Endothelial cell of umbilical vein (primary cell): ENCODE measurements around the gene C17orf58. TPM values are rescaled to one million over a fixed set of nuclear protein-coding genes. Genes with fewer than 3 reads are reported as not detected.
"Not testable (repeated sequence)": the region's sequence is repeated elsewhere in the genome, so short reads cannot be mapped to it uniquely, and the experiment has no call there.

Experiments used
- BruUV-seq: library from RNA; stranded (reverse); fragments of 400-500 nt; replicated peaks from 2 replicates; lab custom pipeline; 2021; lab: Mats Ljungman, UMichigan
- CTCF ChIA-PET: fragments of 300-600, 350-600 bp; sonication (Branson Sonifier 250); formaldehyde crosslinking; loops from one replicate; lab custom pipeline; 2021; ENCODE audit warnings: antibody characterized with exemption, inconsistent platforms; lab: Charles Lee
- POLR2A ChIA-PET: fragments of 300-600, 350-600 bp; sonication (Branson Sonifier 250); formaldehyde crosslinking; loops from one replicate; lab custom pipeline; 2021; ENCODE audit warnings: antibody characterized with exemption, inconsistent platforms; lab: Charles Lee
- DNase-seq: peaks from one replicate; pipeline ENCODE4 v3.0.0-alpha.2; 2011; ENCODE audit warnings: low read depth, low spot score
- FAIRE-seq: peaks from 2 replicates; lab custom pipeline; 2011; peaks lifted over from hg19 to GRCh38; lab: Jason Lieb, UNC
- H2AFZ ChIP-seq: 2 replicates; pipeline ENCODE4 v1.6.0; 2012; ENCODE audit warnings: low read depth, low read length, control low read depth, inconsistent platforms
- H3K27ac ChIP-seq: 2 replicates; pipeline ENCODE4 v1.5.1; 2011; ENCODE audit warnings: low read depth, mild to moderate bottlenecking, control low read depth, low read length, moderate library complexity; ENCODE audit not compliant: insufficient read depth
- H3K27me3 ChIP-seq, 2 experiments: 2 replicates each; pipeline versions ENCODE4 v1.6.0 to v1.6.1; 2011; ENCODE audit warnings: low read length in 2 of 2, mixed read lengths in 1 of 2; ENCODE audit not compliant: control insufficient read depth in 2 of 2, insufficient read depth in 2 of 2
- H3K36me3 ChIP-seq, 2 experiments: 2 replicates in 1 of 2; 3 replicates in 1 of 2; pipeline ENCODE4 v1.5.1; 2011; ENCODE audit warnings: low read length in 2 of 2, mild to moderate bottlenecking in 1 of 2, moderate library complexity in 1 of 2; ENCODE audit not compliant: control insufficient read depth in 2 of 2, insufficient read depth in 2 of 2; ENCODE audit errors: extremely low read depth in 1 of 2
- H3K4me1 ChIP-seq: 3 replicates; pipeline ENCODE4 v1.5.1; 2011; ENCODE audit warnings: mild to moderate bottlenecking, low read length; ENCODE audit not compliant: control insufficient read depth, insufficient read depth; ENCODE audit errors: extremely low read depth
- H3K4me2 ChIP-seq: 2 replicates; pipeline ENCODE4 v1.6.1; 2011; ENCODE audit warnings: low read length, control low read depth, mixed read lengths; ENCODE audit not compliant: insufficient read depth
- H3K4me3 ChIP-seq, 3 experiments: fragments of 200-600 bp in 1 of 3; sonication (generic), shearing (Covaris generic) in 1 of 3; replicated peaks in 1 of 3; 2 replicates each; pipeline ENCODE4 v1.5.1; 2011 to 2016; ENCODE audit warnings: control low read depth in 3 of 3, low read length in 3 of 3, mild to moderate bottlenecking in 2 of 3, inconsistent platforms in 1 of 3, low read depth in 1 of 3, moderate library complexity in 1 of 3; ENCODE audit not compliant: insufficient read depth in 1 of 3
- H3K79me2 ChIP-seq: 2 replicates; pipeline ENCODE4 v1.6.0; 2012; ENCODE audit warnings: low read length, inconsistent platforms; ENCODE audit not compliant: control insufficient read depth, insufficient read depth
- H3K9ac ChIP-seq: replicated peaks from 2 replicates; pipeline ENCODE3; 2011; ENCODE audit warnings: low read length, control low read depth; ENCODE audit not compliant: insufficient read depth; ENCODE audit errors: extremely low read depth
- H3K9me1 ChIP-seq: replicated peaks from 3 replicates; pipeline ENCODE4 v1.6.0; 2011; ENCODE audit warnings: mild to moderate bottlenecking, low read length; ENCODE audit not compliant: control insufficient read depth, insufficient read depth; ENCODE audit errors: extremely low read depth
- H3K9me3 ChIP-seq: replicated peaks from 2 replicates; pipeline ENCODE4 v1.5.1; 2012; ENCODE audit warnings: low read length, inconsistent platforms; ENCODE audit not compliant: control insufficient read depth, insufficient read depth
- H4K20me1 ChIP-seq: replicated peaks from 2 replicates; pipeline ENCODE3; 2011; ENCODE audit warnings: mild to moderate bottlenecking, low read length; ENCODE audit not compliant: control insufficient read depth, insufficient read depth; ENCODE audit errors: extremely low read depth
- EZH2 ChIP-seq: IDR thresholded peaks from 2 replicates; pipeline ENCODE4 v1.6.1; 2012; ENCODE audit warnings: borderline replicate concordance, low read depth, mild to moderate bottlenecking, moderate library complexity, low read length, inconsistent platforms; ENCODE audit not compliant: severe bottlenecking
- FOS ChIP-seq: IDR thresholded peaks from 2 replicates; pipeline ENCODE4 v1.6.1; 2011; ENCODE audit warnings: mild to moderate bottlenecking, low read length, moderate library complexity, borderline replicate concordance; ENCODE audit not compliant: insufficient read depth
- GATA2 ChIP-seq: IDR thresholded peaks from 2 replicates; pipeline ENCODE4 v1.7.0; 2011; ENCODE audit warnings: low read depth, mild to moderate bottlenecking, moderate library complexity, mixed read lengths, low read length; ENCODE audit not compliant: insufficient read length, insufficient read depth
- JUN ChIP-seq: IDR thresholded peaks from 2 replicates; pipeline ENCODE4 v1.6.1; 2011; ENCODE audit warnings: borderline replicate concordance, low read depth; ENCODE audit not compliant: insufficient read length, insufficient read depth
- MYC ChIP-seq: IDR thresholded peaks from one replicate; pipeline ENCODE4 v1.6.1; 2011; ENCODE audit warnings: mild to moderate bottlenecking, low read depth, low read length
- POLR2A ChIP-seq: IDR thresholded peaks from 2 replicates; pipeline ENCODE4 v1.6.1; 2012; ENCODE audit warnings: low read depth, mild to moderate bottlenecking, control low read depth, low read length
- POLR2AphosphoS5 ChIP-seq: IDR thresholded peaks from 2 replicates; pipeline ENCODE4 v1.6.1; 2012; ENCODE audit warnings: low read depth, mild to moderate bottlenecking, control low read depth, low read length, moderate library complexity; ENCODE audit not compliant: insufficient read depth
- dilution Hi-C: fragments of 300-500 bp; cut with MboI; formaldehyde crosslinking; loops from one replicate; pipeline ENCODE4 v1.15.0; 2019; ENCODE audit warnings: low sequenced_read_pairs; ENCODE audit not compliant: extremely low pct_ligation_motif_present
- intact Hi-C: fragments of 100-400 bp; cut with micrococcal nuclease; formaldehyde crosslinking; loops from one replicate; pipeline ENCODE4 v1.10.0; 2022
- polyA plus RNA-seq, 4 experiments: library from polyadenylated mRNA; depleted of rRNA in 3 of 4; stranded (reverse) in 3 of 4; unstranded in 1 of 4; fragments of >200 nt; gene quantifications; 2 replicates each; pipeline versions ENCODE4 v1.2.1 to v1.2.3, GENCODE V29; 2011 to 2012; ENCODE audit warnings: missing spikeins in 1 of 4
- total RNA-seq: library from RNA; stranded (reverse); gene quantifications from 2 replicates; pipeline ENCODE4 v1.2.3, GENCODE V29; 2021
- TF ChIP-seq, protein P1 (sequence below): IDR thresholded peaks from 2 replicates; pipeline ENCODE4 v1.6.1; 2011; ENCODE audit not compliant: insufficient read depth, insufficient read length
- TF ChIP-seq, protein P2 (sequence below), 2 donors: IDR thresholded peaks; 1 replicate in 1 of 2; 2 replicates in 1 of 2; pipeline ENCODE4 v1.5.1; 2011; ENCODE audit warnings: low read length in 2 of 2, mild to moderate bottlenecking in 2 of 2, moderate library complexity in 2 of 2, control low read depth in 1 of 2, inconsistent platforms in 1 of 2, low read depth in 1 of 2; ENCODE audit not compliant: insufficient read depth in 1 of 2; ENCODE audit errors: extremely low read depth in 1 of 2

The C17orf58 gene
- total and polyA plus RNA-seq, 2 donors (not counting 3 experiments of a cell fraction or from before 2014, with no cell fraction given): 24.5 to 35.5 TPM

DNA sequence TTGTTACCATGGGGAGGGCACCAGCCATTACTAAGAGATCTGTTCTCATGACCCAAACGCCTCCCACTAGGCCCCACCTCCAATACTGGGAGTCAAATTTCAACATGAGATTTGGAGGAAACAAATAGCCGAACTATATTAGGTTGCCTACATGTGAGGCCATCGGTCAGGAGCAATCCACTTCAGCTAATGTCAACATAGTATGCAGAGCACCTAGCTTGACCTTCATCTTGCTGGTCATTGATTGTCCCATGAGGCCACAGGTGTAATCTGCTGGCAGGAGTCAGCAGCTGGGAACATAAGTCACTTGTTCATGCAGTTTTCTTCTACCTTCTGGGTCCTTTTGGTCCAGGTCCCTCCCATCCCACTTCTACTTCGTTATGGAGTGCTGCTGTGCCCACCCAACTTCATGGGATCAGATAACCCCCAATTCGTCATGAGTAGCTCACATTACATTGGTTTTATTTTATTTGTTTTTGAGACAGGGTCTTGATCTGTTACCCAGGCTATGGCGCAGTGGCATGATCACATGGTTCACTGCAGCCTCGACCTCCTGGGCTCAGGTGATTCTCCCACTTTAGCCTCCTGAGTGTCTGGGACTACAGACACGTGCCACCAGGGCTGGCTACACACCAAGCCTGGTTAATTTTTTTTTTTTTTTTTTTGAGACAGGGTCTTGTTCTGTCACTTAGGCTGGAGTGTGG is 33.4 kb upstream of the C17orf58 start:
- no peaks in the 10 kb centered on the region for H3K27me3 ChIP-seq
- no peak for DNase-seq
- H3K79me2 ChIP-seq: no peaks in the 10 kb centered on the region
- H3K9me1 ChIP-seq: no peaks in the 10 kb centered on the region
- H3K4me3 ChIP-seq: no peak overlapping the region
- FAIRE-seq: no peak
- H3K4me1 ChIP-seq: peaks cover 3% of the 10 kb centered on the region
- dilution Hi-C loops (no loop called here), intact Hi-C loops (no loop called here)
- TF ChIP-seq FOS (no peak), POLR2A (no peak), EZH2 (no peak), JUN (no peak), MYC (no peak), GATA2 (no peak), POLR2AphosphoS5 (no peak)
- TF ChIP-seq, protein P1, sequence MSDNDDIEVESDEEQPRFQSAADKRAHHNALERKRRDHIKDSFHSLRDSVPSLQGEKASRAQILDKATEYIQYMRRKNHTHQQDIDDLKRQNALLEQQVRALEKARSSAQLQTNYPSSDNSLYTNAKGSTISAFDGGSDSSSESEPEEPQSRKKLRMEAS: no peak
- TF ChIP-seq, protein P2, sequence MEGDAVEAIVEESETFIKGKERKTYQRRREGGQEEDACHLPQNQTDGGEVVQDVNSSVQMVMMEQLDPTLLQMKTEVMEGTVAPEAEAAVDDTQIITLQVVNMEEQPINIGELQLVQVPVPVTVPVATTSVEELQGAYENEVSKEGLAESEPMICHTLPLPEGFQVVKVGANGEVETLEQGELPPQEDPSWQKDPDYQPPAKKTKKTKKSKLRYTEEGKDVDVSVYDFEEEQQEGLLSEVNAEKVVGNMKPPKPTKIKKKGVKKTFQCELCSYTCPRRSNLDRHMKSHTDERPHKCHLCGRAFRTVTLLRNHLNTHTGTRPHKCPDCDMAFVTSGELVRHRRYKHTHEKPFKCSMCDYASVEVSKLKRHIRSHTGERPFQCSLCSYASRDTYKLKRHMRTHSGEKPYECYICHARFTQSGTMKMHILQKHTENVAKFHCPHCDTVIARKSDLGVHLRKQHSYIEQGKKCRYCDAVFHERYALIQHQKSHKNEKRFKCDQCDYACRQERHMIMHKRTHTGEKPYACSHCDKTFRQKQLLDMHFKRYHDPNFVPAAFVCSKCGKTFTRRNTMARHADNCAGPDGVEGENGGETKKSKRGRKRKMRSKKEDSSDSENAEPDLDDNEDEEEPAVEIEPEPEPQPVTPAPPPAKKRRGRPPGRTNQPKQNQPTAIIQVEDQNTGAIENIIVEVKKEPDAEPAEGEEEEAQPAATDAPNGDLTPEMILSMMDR (IDR thresholded peaks at IDR 0.05; ENCODE audit: extremely low read depth in 1 of 2, insufficient read depth in 1 of 2, low read depth in 1 of 2, low read length in 2 of 2): no peak
- BruUV-seq: no TSS peak
- H4K20me1 ChIP-seq: no peaks in the 10 kb centered on the region
- no peak overlapping the region for H2AFZ ChIP-seq
- no peaks in the 10 kb centered on the region for H3K36me3 ChIP-seq
- H3K9ac ChIP-seq: no peak overlapping the region
- POLR2A ChIA-PET: no interaction called here
- no peak overlapping the region for H3K27ac ChIP-seq
- CTCF ChIA-PET: interaction anchor here (1.2 kb wide), 1 partner anchor 10 kb away, joined by 7 read pairs; no protein-coding TSS in a partner anchor
- no peaks in the 10 kb centered on the region for H3K9me3 ChIP-seq
- no peak overlapping the region for H3K4me2 ChIP-seq

DNA sequence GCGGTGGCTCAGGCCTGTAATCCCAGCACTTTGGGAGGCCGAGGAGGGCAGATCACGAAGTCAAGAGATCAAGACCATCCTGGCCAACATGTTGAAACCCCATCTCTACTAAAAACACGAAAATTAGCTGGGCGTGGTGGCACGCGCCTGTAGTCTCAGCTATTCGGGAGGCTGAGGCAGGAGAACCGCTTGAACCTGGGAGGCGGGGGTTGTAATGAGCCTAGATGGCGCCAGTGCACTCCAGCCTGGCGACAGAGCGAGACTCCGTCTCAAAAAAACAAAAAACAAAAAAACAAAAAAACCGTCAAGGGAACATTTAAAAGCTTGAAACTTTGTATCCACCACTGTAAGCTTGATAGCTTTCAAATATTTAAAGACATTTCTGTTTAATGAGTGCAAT is 26.3 kb upstream of the C17orf58 start:
- H3K4me2 ChIP-seq, CTCF ChIA-PET, POLR2A ChIA-PET, H3K79me2 ChIP-seq, H3K9me1 ChIP-seq, H3K4me3 ChIP-seq, dilution Hi-C loops, H3K9ac ChIP-seq, DNase-seq, BruUV-seq, H3K27ac ChIP-seq, H4K20me1 ChIP-seq, H3K36me3 ChIP-seq, H2AFZ ChIP-seq, intact Hi-C loops, FAIRE-seq, H3K27me3 ChIP-seq, H3K9me3 ChIP-seq, H3K4me1 ChIP-seq: not testable (repeated sequence)
